Activated gamma-delta T cell treated with Interleukin-2 at 50 U/mL for 16 hours (primary cell): ENCODE measurements around the gene PREX1.

ENCODE experiments used
- DNase-seq: peaks from one replicate; pipeline ENCODE4 v3.0.0-alpha.2; 2020

PREX1 gene

GRCh38 chr20:48729538-48729937 lies 98.3 kb downstream of the PREX1 start:
- DNase-seq: no peak

- no peak for DNase-seq
Measured at GRCh38 chr20:48728042-48728825, 99.6 kb downstream of the PREX1 start.

GRCh38 chr20:48727226-48727625 lies 100.6 kb downstream of the PREX1 start:
- no peak for DNase-seq

- no peak for DNase-seq
Measured at GRCh38 chr20:48725555-48725991, 102.2 kb downstream of the PREX1 start.

GRCh38 chr20:48724891-48725554 lies 102.8 kb downstream of the PREX1 start:
- DNase-seq: no peak

GRCh38 chr20:48724382-48724781 lies 103.4 kb downstream of the PREX1 start:
- no peak for DNase-seq

GRCh38 chr20:48723308-48724264 lies 104.2 kb downstream of the PREX1 start:
- DNase-seq: no peak

- peak; percentile 37 for DNase-seq
Measured at GRCh38 chr20:48722737-48723191, 105.0 kb downstream of the PREX1 start.

- no peak for DNase-seq
Measured at GRCh38 chr20:48722002-48722731, 105.6 kb downstream of the PREX1 start.

- DNase-seq: no peak
Measured at GRCh38 chr20:48721324-48722001, 106.3 kb downstream of the PREX1 start.

- no peak for DNase-seq
Measured at GRCh38 chr20:48720256-48720985, 107.4 kb downstream of the PREX1 start.

GRCh38 chr20:48719598-48720255 lies 108.1 kb downstream of the PREX1 start:
- no peak for DNase-seq

- DNase-seq: peak; percentile 79
Measured at GRCh38 chr20:48718786-48719578, 108.8 kb downstream of the PREX1 start.

GRCh38 chr20:48717680-48718223 lies 110.0 kb downstream of the PREX1 start:
- DNase-seq: no peak

GRCh38 chr20:48717095-48717672 lies 110.6 kb downstream of the PREX1 start:
- no peak for DNase-seq

GRCh38 chr20:48716541-48716940 lies 111.3 kb downstream of the PREX1 start:
- no peak for DNase-seq

- DNase-seq: peak; percentile 72
Measured at GRCh38 chr20:48716086-48716485, 111.7 kb downstream of the PREX1 start.

GRCh38 chr20:48714764-48715163 lies 113.0 kb downstream of the PREX1 start:
- DNase-seq: no peak
